SHP77 (cell line): ENCODE data around the gene CD34.
A peak's percentile ranks its signal among the peaks of the same experiment; 100 is the strongest.
"Not testable (repeated sequence)": the region's sequence is repeated elsewhere in the genome, so short reads cannot be mapped to it uniquely, and the experiment has no call there.

Experiments used
- DNase-seq, 2 experiments: peaks; one replicate each; lab custom pipeline; 2025; lab: John Stamatoyannopoulos, UW

CD34 gene

GRCh38 chr1:207898836-207899235 lies 12.1 kb downstream of the CD34 start:
- DNase-seq, result no peak

- no peak for DNase-seq
These were observed 12.7 kb downstream of the CD34 start for GRCh38 chr1:207898260-207898659.

- no peak for DNase-seq
These were observed 13.7 kb downstream of the CD34 start for GRCh38 chr1:207897188-207897587.

GRCh38 chr1:207896547-207896946 lies 14.4 kb downstream of the CD34 start:
- DNase-seq, result no peak

DNA sequence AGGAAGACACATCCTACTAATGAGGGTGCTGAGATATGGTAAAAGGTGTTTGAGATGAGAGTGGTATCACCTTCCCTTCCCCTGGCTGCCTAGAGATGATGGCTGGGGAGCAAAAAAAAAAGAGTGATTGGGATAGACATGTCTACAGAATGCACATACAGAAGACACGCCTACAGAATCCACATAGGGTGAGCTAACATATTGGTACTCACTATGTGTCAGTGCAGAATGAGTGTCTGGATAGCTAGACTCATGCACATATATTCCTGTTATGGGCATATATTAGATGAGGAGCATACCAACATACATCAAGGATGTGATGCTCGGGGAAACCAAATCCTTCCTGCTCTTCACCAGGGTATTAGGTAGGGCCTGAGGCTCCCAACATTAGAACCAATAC lies 16.2 kb downstream of the CD34 start:
- DNase-seq, result no peak

GRCh38 chr1:207893737-207894582 lies 17.0 kb downstream of the CD34 start:
- no peak for DNase-seq

DNA sequence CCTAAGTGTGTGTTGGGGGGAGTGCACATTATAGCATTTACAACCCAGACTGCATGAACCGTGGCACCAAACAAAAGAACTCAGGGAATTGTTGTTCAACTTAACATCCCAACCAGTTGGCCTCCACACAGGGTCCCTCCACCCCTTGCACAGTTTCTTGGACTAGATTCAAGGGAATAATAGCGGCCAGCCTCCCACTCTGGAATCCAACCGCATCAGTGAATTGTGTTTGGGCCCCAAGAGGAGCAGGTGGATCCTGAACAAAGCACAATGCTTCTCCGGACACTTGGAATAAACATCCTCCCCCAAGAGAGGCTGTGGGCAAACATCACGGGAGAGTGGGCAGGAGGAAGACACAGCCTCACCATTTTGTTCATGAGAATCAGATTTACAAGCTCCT lies 18.2 kb downstream of the CD34 start:
- no peak for DNase-seq

GRCh38 chr1:207891148-207891547 lies 19.8 kb downstream of the CD34 start:
- DNase-seq, result no peak

- DNase-seq, result no peak
These were observed 20.7 kb downstream of the CD34 start for GRCh38 chr1:207890136-207890738.

DNA sequence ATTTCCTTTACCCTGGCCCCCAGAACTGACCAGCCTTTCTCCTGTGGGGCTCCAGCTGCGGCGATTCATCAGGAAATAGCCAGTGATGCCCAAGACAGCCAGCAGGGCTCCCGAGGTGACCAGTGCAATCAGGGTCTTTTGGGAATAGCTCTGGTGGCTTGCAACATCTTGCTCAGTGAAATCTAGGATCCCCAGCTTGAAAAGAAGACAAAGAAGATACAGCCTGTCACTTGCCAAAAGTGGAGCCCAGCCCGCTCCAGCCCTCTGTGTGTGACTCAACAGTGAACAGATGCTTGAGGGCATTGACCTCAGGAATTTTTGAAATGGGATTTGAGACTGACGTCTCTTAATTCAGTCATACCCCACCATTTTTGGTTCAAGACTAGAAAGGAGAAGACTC lies 22.3 kb downstream of the CD34 start:
- no peak for DNase-seq

DNA sequence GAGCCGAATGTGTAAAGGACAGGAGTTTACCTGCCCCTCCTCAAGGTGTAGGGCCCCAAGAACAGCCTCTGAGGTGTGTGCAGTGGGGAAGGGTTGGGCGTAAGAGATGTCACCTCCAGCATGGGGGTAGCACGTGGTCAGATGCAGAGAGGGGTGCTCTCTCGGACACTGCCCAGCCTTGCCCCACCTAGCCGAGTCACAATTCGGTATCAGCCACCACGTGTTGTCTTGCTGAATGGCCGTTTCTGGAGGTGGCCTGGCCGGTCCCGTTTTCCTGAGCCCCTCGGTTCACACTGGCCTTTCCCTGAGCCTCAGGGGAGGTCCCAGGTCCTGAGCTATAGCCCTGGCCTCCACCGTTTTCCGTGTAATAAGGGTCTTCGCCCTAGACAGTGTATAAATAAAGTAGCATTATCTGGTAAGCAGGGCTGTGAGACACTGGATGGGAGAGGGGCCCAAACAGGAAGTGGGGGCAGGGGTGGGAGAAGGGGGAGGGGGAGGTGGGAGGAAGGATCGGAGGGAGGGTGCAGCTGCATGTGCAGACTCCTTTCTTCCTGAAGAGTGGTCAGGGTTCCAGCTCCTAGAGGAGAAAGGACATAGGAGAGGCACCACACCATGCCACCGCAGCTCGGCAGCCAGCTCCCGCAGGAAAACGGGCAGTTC lies 23.3 kb downstream of the CD34 start:
- DNase-seq, result no peak

GRCh38 chr1:207886227-207886626 lies 24.7 kb downstream of the CD34 start:
- no peak for DNase-seq

GRCh38 chr1:207885129-207886032 lies 25.5 kb downstream of the CD34 start:
- DNase-seq, result peak; percentile 49 to 52

DNA sequence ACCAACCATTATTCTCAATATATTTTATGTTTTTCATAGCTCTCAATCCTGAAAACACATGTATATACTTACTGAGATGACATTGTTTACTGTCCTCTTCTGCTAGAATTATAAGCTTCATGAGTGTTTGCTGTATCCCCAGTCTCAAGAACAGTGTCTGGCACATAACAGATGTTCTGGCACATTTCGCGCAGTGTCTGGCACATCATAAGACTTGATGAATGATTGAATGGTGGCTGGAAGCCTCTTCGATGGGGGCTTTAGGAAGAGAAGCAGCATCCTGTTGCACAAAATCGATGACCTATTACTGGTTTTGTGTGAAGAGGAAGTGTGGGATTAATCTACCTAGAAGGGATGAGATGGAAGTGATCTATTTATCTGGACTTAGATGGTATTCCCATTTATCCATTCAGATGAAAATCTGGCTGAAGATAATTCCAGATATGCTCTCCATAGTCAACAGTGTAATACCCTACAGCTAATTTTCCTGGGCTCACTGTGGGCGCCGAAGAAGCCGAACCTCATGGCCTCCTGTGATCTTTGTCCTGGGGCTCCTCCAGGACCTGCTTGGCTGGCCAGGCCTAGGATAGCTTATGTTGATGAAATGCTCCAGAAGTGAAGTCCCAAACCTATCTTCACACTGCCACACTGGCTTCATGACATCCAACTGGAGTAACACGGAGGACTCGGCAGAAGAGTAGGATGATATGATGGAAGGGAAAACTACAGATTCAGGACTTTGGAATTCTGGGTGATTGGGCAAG lies 26.5 kb downstream of the CD34 start:
- no peak for DNase-seq

DNA sequence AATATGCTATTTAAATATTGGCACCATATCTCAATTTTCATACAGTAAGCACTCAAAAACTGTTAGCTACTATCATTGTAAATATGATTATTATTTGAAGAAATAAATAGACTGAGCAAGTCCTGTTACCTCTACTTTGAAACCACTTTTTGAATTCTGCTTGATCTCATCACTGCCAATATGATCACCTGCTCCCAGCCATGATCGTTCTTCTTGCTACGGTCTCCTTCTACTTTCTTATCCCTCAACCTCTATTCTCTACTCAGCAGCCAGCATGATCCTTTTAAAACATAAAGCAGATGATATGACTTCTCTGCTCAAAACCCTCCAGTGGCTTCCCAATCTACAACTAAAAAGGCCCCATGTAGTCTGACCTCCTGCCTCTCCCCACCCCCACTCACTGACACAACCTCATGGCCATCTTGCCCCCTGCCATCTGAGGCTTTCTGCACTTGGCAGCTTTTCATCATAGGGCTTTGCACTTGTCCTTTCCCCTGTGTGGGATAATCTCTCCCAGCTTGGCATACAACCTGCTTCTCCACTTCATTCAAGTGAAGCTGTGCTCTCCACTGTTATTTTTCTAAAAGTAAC lies 27.2 kb downstream of the CD34 start:
- DNase-seq, result no peak

GRCh38 chr1:207883104-207883651 lies 27.7 kb downstream of the CD34 start:
- DNase-seq, result no peak

- DNase-seq, result no peak
These were observed 28.2 kb downstream of the CD34 start for GRCh38 chr1:207882692-207883091.

- no peak for DNase-seq
These were observed 32.0 kb downstream of the CD34 start for GRCh38 chr1:207878939-207879338.

DNA sequence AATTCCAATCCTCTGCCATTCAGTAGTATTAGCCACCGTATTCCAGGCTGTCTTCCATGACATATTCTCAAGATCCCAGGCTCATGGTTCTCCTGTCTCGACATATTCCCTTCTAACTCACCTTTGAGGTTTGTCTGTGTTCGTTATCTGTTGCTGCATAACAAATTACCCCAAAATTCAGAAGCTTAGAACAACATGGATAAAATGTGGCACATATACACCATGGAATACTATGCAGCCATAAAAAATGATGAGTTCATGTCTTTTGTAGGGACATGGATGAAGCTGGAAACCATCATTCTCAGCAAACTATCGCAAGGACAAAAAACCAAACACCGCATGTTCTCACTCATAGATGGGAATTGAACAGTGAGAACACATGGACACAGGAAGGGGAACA lies 33.0 kb downstream of the CD34 start:
- not testable (repeated sequence) for DNase-seq

DNA sequence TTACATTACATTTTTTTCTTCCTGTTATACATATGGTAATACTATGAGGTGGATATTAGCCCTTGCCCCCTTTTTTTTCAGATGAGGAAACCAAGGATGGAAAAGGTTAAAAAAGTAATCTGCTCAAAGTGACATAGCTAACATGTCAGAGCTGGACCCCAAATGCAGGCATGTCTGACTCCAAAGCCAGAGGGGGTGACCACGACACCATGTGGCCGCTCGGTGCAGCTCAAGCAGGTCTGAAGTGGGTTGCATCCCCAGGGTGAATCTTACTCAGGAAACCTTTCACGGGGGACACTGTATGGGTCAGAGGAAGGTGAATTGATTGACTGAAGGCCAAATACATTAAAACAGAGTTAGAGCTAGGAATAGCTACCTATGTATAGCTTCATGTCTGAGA lies 34.8 kb downstream of the CD34 start:
- DNase-seq, result no peak

GRCh38 chr1:207875532-207875931 lies 35.4 kb downstream of the CD34 start:
- no peak for DNase-seq
